Measurements from ENCODE around the gene AGAP1. TPM values are rescaled to one million over a fixed set of nuclear protein-coding genes. Genes with fewer than 3 reads are reported as not detected.

Gene AGAP1
- total RNA-seq, 1 donor from 2014 or later: 36.2 TPM

DNA sequence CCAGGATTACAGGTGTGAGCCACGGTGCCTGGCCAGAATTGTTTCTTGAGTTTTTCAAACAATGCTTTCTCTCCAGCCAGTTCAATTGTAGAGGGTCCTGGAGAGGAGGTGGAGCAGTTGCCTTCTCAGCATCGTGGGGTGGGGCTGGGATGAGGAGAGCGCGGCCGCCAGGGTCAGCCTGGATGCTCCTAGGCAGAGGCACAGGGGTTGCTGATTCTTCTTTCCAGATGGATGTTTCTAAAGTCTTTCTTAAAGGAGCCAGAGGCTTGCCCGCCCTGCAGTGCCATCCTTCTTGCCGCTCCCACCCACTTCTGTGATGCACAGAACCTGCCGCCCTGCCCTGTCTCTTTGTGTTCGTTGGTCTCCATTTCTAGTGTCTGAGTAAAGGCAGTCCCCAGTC lies 61.1 kb downstream of the AGAP1 start:
- H3K4me3 ChIP-seq: no peak overlapping the region
- no peak overlapping the region for H3K27ac ChIP-seq
- H3K27me3 ChIP-seq (ENCODE audit: low read depth): no peaks in the 10 kb centered on the region
- H3K36me3 ChIP-seq: no peaks in the 10 kb centered on the region
- DNase-seq (no peak), ATAC-seq (no peak)
- TF ChIP-seq, protein P1, sequence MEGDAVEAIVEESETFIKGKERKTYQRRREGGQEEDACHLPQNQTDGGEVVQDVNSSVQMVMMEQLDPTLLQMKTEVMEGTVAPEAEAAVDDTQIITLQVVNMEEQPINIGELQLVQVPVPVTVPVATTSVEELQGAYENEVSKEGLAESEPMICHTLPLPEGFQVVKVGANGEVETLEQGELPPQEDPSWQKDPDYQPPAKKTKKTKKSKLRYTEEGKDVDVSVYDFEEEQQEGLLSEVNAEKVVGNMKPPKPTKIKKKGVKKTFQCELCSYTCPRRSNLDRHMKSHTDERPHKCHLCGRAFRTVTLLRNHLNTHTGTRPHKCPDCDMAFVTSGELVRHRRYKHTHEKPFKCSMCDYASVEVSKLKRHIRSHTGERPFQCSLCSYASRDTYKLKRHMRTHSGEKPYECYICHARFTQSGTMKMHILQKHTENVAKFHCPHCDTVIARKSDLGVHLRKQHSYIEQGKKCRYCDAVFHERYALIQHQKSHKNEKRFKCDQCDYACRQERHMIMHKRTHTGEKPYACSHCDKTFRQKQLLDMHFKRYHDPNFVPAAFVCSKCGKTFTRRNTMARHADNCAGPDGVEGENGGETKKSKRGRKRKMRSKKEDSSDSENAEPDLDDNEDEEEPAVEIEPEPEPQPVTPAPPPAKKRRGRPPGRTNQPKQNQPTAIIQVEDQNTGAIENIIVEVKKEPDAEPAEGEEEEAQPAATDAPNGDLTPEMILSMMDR (IDR thresholded peaks at IDR 0.05): no peak
- H3K9me3 ChIP-seq: no peaks in the 10 kb centered on the region
- peaks cover 29% of the 10 kb centered on the region for H3K4me1 ChIP-seq
- intact Hi-C loops (cut with DNase I): no loop called here

DNA sequence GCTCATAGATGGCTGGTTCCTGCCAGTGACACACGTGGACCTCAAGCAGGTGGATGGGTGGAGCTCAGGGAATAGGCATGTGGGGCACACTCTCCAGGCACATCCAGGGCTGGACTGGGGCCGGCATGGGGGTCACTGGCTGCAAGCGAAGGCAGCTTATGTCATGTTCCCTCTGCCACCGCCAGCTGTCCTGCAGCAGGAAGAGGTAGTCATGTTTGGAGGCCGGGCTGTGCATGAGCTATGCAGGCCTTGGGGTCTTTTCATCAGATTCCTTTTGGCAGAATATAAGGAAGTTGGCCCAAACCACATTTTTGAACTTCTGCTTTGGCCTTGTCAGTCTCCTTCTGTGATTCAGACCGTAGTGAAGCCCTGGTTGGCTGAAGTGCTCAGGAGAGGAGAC lies 61.5 kb downstream of the AGAP1 start:
- Histone ChIP-seq H3K36me3 (no peaks in the 10 kb centered on the region), H3K4me1 (peaks cover 29% of the 10 kb centered on the region), H3K27me3 (ENCODE audit: low read depth) (no peaks in the 10 kb centered on the region), H3K4me3 (no peak overlapping the region), H3K27ac (no peak overlapping the region), H3K9me3 (no peaks in the 10 kb centered on the region)
- DNase-seq (no peak), ATAC-seq (no peak)
- TF ChIP-seq, protein P1 (IDR thresholded peaks at IDR 0.05): no peak
- intact Hi-C loops (cut with DNase I): no loop called here

DNA sequence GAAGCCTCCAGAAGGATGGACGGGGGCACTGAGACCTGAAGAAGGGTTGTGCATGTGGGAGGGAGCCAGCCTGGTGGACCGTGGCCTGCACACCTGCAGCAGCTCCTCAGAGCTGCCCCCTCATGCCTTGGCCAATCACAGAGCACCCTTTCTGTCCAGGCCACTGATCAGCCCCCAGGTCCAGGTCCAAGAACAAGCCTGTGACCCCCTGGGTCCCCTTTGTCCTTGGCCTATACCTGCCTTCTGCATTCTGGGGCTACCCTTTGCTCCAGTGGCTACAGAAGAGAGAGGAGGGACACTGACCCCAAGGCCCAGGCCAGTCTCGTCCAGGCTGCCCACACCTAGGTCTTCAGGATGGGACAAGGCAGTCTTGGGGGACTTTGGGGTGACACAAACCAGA lies 62.2 kb downstream of the AGAP1 start:
- intact Hi-C loops (cut with DNase I): no loop called here
- no peaks in the 10 kb centered on the region for H3K36me3 ChIP-seq
- TF ChIP-seq, protein P1 (IDR thresholded peaks at IDR 0.05): no peak
- H3K27ac ChIP-seq: no peak overlapping the region
- no peak for DNase-seq
- no peak for ATAC-seq
- no peaks in the 10 kb centered on the region for H3K27me3 ChIP-seq (ENCODE audit: low read depth)
- H3K4me3 ChIP-seq: no peak overlapping the region
- H3K9me3 ChIP-seq: no peaks in the 10 kb centered on the region
- peaks cover 34% of the 10 kb centered on the region for H3K4me1 ChIP-seq

DNA sequence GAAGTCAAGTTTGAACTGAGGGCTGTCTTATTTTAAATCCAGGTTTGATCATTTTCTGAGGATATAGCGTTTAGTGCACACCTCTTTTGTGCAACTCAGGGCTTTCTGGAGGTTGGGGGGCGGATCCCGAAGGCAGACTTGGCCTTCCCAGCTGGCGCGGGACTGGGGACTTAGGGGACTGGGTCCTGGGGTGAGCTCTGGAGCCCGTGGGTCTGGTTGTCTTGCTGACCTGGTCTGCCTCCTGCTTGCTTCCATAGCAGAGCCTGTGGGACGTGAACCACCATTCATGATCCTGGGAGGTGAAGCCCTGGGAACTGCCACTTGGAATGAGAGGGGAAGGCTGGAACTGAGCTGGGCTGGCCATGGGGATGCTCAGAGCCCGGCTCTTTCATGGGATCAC lies 63.1 kb downstream of the AGAP1 start:
- ATAC-seq (no peak), DNase-seq (no peak)
- H3K36me3 ChIP-seq: no peaks in the 10 kb centered on the region
- peaks cover 31% of the 10 kb centered on the region for H3K4me1 ChIP-seq
- no peaks in the 10 kb centered on the region for H3K27me3 ChIP-seq (ENCODE audit: low read depth)
- intact Hi-C loops (cut with DNase I): no loop called here
- no peaks in the 10 kb centered on the region for H3K9me3 ChIP-seq
- H3K4me3 ChIP-seq: no peak overlapping the region
- no peak overlapping the region for H3K27ac ChIP-seq
- TF ChIP-seq, protein P1 (IDR thresholded peaks at IDR 0.05): no peak

DNA sequence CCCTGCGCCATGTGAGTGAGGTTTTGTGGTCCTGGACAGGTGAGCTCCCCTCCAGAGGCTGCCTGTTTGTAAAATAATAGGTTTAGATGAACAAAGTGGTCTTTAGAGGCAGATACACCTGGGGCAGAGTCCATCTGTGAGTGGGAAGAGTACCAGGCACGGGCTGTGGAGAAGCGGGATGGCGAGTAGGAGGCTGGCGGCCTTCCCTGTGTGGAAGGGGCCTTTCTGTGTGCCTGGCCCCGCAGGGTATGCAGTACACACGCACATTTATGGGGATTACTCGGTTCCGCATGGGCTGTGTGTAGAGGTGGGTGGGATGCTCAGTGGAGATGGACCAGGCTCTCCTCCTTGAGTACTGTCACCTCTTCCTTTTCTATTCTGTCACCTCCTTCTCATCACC lies 64.1 kb downstream of the AGAP1 start:
- Histone ChIP-seq H3K27ac (no peak overlapping the region), H3K4me3 (no peak overlapping the region), H3K36me3 (no peaks in the 10 kb centered on the region), H3K27me3 (ENCODE audit: low read depth) (no peaks in the 10 kb centered on the region), H3K9me3 (no peaks in the 10 kb centered on the region), H3K4me1 (peaks cover 24% of the 10 kb centered on the region)
- ATAC-seq: no peak
- intact Hi-C loops (cut with DNase I): no loop called here
- no peak for DNase-seq
- TF ChIP-seq, protein P1 (IDR thresholded peaks at IDR 0.05): no peak

DNA sequence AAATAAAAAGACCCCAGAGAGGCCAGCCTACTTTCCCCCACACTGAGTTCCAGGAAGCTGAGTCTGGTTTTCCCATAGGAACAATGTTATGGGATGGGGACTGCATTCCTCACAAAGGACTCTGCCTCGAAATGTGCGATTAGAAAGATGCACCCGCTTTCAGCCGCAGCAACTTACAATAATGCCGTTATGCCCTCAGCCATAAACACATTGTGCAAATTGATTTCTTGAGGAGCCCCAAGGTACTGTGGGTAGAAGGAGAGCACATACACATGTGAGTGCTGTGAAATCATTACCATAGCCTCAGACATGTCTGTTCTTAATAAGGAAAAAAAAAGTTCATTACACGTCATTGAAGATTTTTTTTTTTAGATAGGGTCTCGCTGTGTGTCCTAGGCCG lies 64.7 kb downstream of the AGAP1 start:
- ATAC-seq: no peak
- DNase-seq: no peak
- TF ChIP-seq, protein P1 (IDR thresholded peaks at IDR 0.05): no peak
- H3K36me3 ChIP-seq: no peaks in the 10 kb centered on the region
- H3K4me3 ChIP-seq: no peak overlapping the region
- peak overlapping the region; percentile 11 for H3K27ac ChIP-seq
- intact Hi-C loops (cut with DNase I): no loop called here
- H3K4me1 ChIP-seq: peaks cover 24% of the 10 kb centered on the region
- no peaks in the 10 kb centered on the region for H3K9me3 ChIP-seq
- no peaks in the 10 kb centered on the region for H3K27me3 ChIP-seq (ENCODE audit: low read depth)

Data from lower lobe of right lung (tissue), 2 donors.